ENCODE measurements around the gene TJP2. TPM values are rescaled to one million over a fixed set of nuclear protein-coding genes. Genes with fewer than 3 reads are reported as not detected.

The TJP2 gene
- total RNA-seq, 4 donors from 2014 or later: 39.3 to 147 (median 104) TPM

GRCh38 chr9:69140123-69140735 lies 33.8 kb upstream of the TJP2 start:
- no peaks in the 10 kb centered on the region for H3K36me3 ChIP-seq
- no peak for ATAC-seq
- no peaks in the 10 kb centered on the region for H3K27me3 ChIP-seq
- peaks cover 0 to 18% (median 2%) of the 10 kb centered on the region in 3 donors for H3K4me1 ChIP-seq
- no peak overlapping the region for H3K4me3 ChIP-seq
- no peaks in the 10 kb centered on the region for H3K9me3 ChIP-seq
- 89 to 90% methylated on average over 3 to 4 of the region's 5 CpGs for WGBS, 2 donors (ENCODE audit: low coverage in 1 of 2)
- no peak overlapping the region for H3K27ac ChIP-seq
- TF ChIP-seq POLR2AphosphoS5 (IDR thresholded peaks at IDR 0.05): no peak
- no peak for TF ChIP-seq POLR2A (IDR thresholded peaks at IDR 0.05)
- no peak for TF ChIP-seq EP300 (IDR thresholded peaks at IDR 0.05)
- no peak for TF ChIP-seq CTCF (IDR thresholded peaks at IDR 0.05)

- Histone ChIP-seq H3K4me1 (peaks cover 0 to 18% (median 2%) of the 10 kb centered on the region in 3 donors), H3K4me3 (no peak overlapping the region), H3K27ac (no peak overlapping the region), H3K27me3 (no peaks in the 10 kb centered on the region), H3K9me3 (no peaks in the 10 kb centered on the region), H3K36me3 (no peaks in the 10 kb centered on the region)
- no peak for ATAC-seq
- WGBS, 2 donors (ENCODE audit: low coverage in 1 of 2): 81 to 92% methylated on average over 3 to 4 of the region's 5 CpGs
- TF ChIP-seq CTCF (IDR thresholded peaks at IDR 0.05) (no peak), POLR2AphosphoS5 (IDR thresholded peaks at IDR 0.05) (no peak), POLR2A (IDR thresholded peaks at IDR 0.05) (no peak), EP300 (IDR thresholded peaks at IDR 0.05) (no peak)
These were observed 32.2 kb upstream of the TJP2 start for GRCh38 chr9:69141851-69142250.

- H3K27me3 ChIP-seq: no peaks in the 10 kb centered on the region
- H3K4me1 ChIP-seq: peaks cover 0 to 19% (median 2%) of the 10 kb centered on the region in 3 donors
- WGBS, 2 donors (ENCODE audit: low coverage in 1 of 2): 57 to 79% methylated on average over 1 of the region's 1 CpG
- H3K4me3 ChIP-seq: no peak overlapping the region
- H3K27ac ChIP-seq: no peak overlapping the region
- TF ChIP-seq EP300 (IDR thresholded peaks at IDR 0.05) (no peak), CTCF (IDR thresholded peaks at IDR 0.05) (no peak), POLR2A (IDR thresholded peaks at IDR 0.05) (no peak), POLR2AphosphoS5 (IDR thresholded peaks at IDR 0.05) (no peak)
- ATAC-seq: no peak
- H3K9me3 ChIP-seq: no peaks in the 10 kb centered on the region
- no peaks in the 10 kb centered on the region for H3K36me3 ChIP-seq
These were observed 30.8 kb upstream of the TJP2 start for GRCh38 chr9:69143291-69143690.

GRCh38 chr9:69145144-69145715 lies 28.8 kb upstream of the TJP2 start:
- H3K9me3 ChIP-seq: no peaks in the 10 kb centered on the region
- H3K36me3 ChIP-seq: no peaks in the 10 kb centered on the region
- no peak overlapping the region for H3K27ac ChIP-seq
- ATAC-seq: no peak
- 82 to 88% methylated on average over 8 of the region's 8 CpGs for WGBS, 2 donors (ENCODE audit: low coverage in 1 of 2)
- no peak for TF ChIP-seq EP300 (IDR thresholded peaks at IDR 0.05)
- no peak for TF ChIP-seq POLR2AphosphoS5 (IDR thresholded peaks at IDR 0.05)
- no peak for TF ChIP-seq POLR2A (IDR thresholded peaks at IDR 0.05)
- TF ChIP-seq CTCF (IDR thresholded peaks at IDR 0.05): no peak
- H3K27me3 ChIP-seq: no peaks in the 10 kb centered on the region
- no peak overlapping the region for H3K4me3 ChIP-seq
- peaks cover 0 to 39% (median 4%) of the 10 kb centered on the region in 3 donors for H3K4me1 ChIP-seq
